ENCODE results near the gene FBXL7.

DNA sequence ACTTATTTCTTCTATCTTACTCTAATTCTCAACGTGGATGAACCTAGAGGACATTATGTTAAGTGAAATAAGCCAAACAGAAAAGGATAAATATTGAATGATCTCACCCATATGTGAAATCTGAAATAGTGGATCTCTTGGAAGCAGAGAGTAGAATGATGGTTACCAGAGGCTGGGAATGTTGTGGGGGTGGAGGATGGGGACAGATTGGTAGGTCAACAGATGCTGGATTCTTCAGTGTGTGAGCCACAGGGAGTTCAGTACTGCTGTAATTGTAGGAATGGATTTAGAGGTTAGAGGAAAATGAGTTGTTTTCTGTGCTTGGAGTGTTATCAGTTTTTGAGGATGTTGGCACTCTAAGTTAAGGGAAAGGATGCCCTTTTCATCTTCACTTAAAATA, 190.6 kb downstream of the FBXL7 start:
- TF ChIP-seq, protein P1, sequence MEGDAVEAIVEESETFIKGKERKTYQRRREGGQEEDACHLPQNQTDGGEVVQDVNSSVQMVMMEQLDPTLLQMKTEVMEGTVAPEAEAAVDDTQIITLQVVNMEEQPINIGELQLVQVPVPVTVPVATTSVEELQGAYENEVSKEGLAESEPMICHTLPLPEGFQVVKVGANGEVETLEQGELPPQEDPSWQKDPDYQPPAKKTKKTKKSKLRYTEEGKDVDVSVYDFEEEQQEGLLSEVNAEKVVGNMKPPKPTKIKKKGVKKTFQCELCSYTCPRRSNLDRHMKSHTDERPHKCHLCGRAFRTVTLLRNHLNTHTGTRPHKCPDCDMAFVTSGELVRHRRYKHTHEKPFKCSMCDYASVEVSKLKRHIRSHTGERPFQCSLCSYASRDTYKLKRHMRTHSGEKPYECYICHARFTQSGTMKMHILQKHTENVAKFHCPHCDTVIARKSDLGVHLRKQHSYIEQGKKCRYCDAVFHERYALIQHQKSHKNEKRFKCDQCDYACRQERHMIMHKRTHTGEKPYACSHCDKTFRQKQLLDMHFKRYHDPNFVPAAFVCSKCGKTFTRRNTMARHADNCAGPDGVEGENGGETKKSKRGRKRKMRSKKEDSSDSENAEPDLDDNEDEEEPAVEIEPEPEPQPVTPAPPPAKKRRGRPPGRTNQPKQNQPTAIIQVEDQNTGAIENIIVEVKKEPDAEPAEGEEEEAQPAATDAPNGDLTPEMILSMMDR (IDR thresholded peaks at IDR 0.05) = no peak
- TF ChIP-seq POLR2A (IDR thresholded peaks at IDR 0.05) (no peak), EP300 (IDR thresholded peaks at IDR 0.05; ENCODE audit: low read depth) (no peak), POLR2AphosphoS5 (IDR thresholded peaks at IDR 0.05) (no peak)

Data from transverse colon (tissue), 4 donors.